H1 (cell line): Measurements from ENCODE around the gene SLC11A1. TPM values are rescaled to one million over a fixed set of nuclear protein-coding genes. Genes with fewer than 3 reads are reported as not detected.

Source experiments
- CTCF ChIA-PET: fragments of 300-600 bp; sonication (Branson Sonifier 250); formaldehyde crosslinking; loops from one replicate; lab custom pipeline; 2021; ENCODE audit not compliant: partially characterized antibody; lab: Charles Lee
- POLR2A ChIA-PET: fragments of 300-600 bp; sonication (Branson Sonifier 250); formaldehyde crosslinking; loops from one replicate; lab custom pipeline; 2021; ENCODE audit warnings: inconsistent platforms; ENCODE audit not compliant: partially characterized antibody; lab: Charles Lee
- DNase-seq, 2 experiments: peaks; one replicate each; pipeline versions ENCODE4 v3.0.0 to v3.0.0-alpha.2; 2010 to 2022; ENCODE audit warnings: low spot score in 2 of 2, low read depth in 1 of 2, mixed read lengths in 1 of 2
- FAIRE-seq: peaks from 2 replicates; lab custom pipeline; 2011; peaks lifted over from hg19 to GRCh38; lab: Jason Lieb, UNC
- H2AFZ ChIP-seq: 2 replicates; pipeline ENCODE4 v1.8.1; 2012; ENCODE audit warnings: low read length, inconsistent platforms
- H2AK5ac ChIP-seq: 2 replicates; pipeline ENCODE4 v1.6.1; 2013; ENCODE audit warnings: low read depth, low read length
- H2BK120ac ChIP-seq: replicated peaks from 2 replicates; pipeline ENCODE3; 2013; ENCODE audit warnings: low read depth, low read length, inconsistent platforms
- H2BK12ac ChIP-seq: 2 replicates; pipeline ENCODE4 v1.6.1; 2013; ENCODE audit warnings: low read depth, low read length
- H2BK15ac ChIP-seq: 2 replicates; pipeline ENCODE4 v1.6.1; 2013; ENCODE audit warnings: low read length
- H2BK20ac ChIP-seq: 2 replicates; pipeline ENCODE4 v1.6.1; 2013; ENCODE audit warnings: low read length
- H2BK5ac ChIP-seq: 2 replicates; pipeline ENCODE4 v1.6.1; 2013; ENCODE audit warnings: low read depth, low read length
- H3K14ac ChIP-seq: 2 replicates; pipeline ENCODE4 v1.6.1; 2013; ENCODE audit warnings: inconsistent platforms; ENCODE audit not compliant: insufficient read length
- H3K18ac ChIP-seq: 2 replicates; pipeline ENCODE4 v1.6.1; 2013; ENCODE audit warnings: low read length; ENCODE audit errors: extremely low read depth
- H3K23ac ChIP-seq: 2 replicates; pipeline ENCODE4 v1.6.1; 2013; ENCODE audit warnings: inconsistent platforms; ENCODE audit not compliant: insufficient read length
- H3K23me2 ChIP-seq: 2 replicates; pipeline ENCODE4 v1.6.1; 2013; ENCODE audit warnings: low read depth, low read length
- H3K27ac ChIP-seq: 2 replicates; pipeline ENCODE4 v1.6.1; 2011; ENCODE audit warnings: low read depth, low read length, inconsistent platforms
- H3K27me3 ChIP-seq, 4 experiments: replicated peaks in 1 of 4; 1 replicate in 1 of 4; 2 replicates in 3 of 4; pipeline versions ENCODE4 v1.6.1 to v1.8.1; 2011 to 2013; ENCODE audit warnings: low read length in 3 of 4, mild to moderate bottlenecking in 3 of 4, inconsistent platforms in 2 of 4, mixed read lengths in 2 of 4, moderate library complexity in 1 of 4; ENCODE audit not compliant: control insufficient read depth in 3 of 4, insufficient read depth in 3 of 4; ENCODE audit errors: extremely low read depth in 1 of 4
- H3K36me3 ChIP-seq, 4 experiments: 2 replicates each; pipeline versions ENCODE4 v1.6.1 to v1.8.1; 2011 to 2013; ENCODE audit warnings: mild to moderate bottlenecking in 4 of 4, low read length in 3 of 4, moderate library complexity in 2 of 4, control low read depth in 1 of 4, inconsistent platforms in 1 of 4; ENCODE audit not compliant: insufficient read depth in 4 of 4, control insufficient read depth in 2 of 4
- H3K4ac ChIP-seq: replicated peaks from 2 replicates; pipeline ENCODE3; 2013; ENCODE audit warnings: low read length, low read depth, mixed read lengths, inconsistent platforms; ENCODE audit not compliant: insufficient read length
- H3K4me1 ChIP-seq, 4 experiments: replicated peaks in 1 of 4; 1 replicate in 1 of 4; 2 replicates in 3 of 4; pipeline versions ENCODE4 v1.6.1 to v1.8.1; 2011 to 2013; ENCODE audit warnings: low read length in 3 of 4, inconsistent platforms in 2 of 4, mixed read lengths in 1 of 4; ENCODE audit not compliant: insufficient read depth in 4 of 4, control insufficient read depth in 3 of 4
- H3K4me2 ChIP-seq, 2 experiments: 2 replicates each; pipeline versions ENCODE4 v1.6.1 to v1.8.1; 2011 to 2013; ENCODE audit warnings: low read depth in 2 of 2, low read length in 2 of 2, control low read depth in 1 of 2, inconsistent platforms in 1 of 2, mild to moderate bottlenecking in 1 of 2; ENCODE audit not compliant: insufficient read depth in 1 of 2
- H3K4me3 ChIP-seq, 4 experiments: fragments of 200-600, 300-600 bp in 1 of 4; sonication (generic), shearing (Covaris generic), sonication (Bioruptor Twin) in 1 of 4; 2 replicates each; pipeline versions ENCODE4 v1.5.1 to v1.8.1; 2011 to 2016; ENCODE audit warnings: low read length in 4 of 4, low read depth in 3 of 4, control low read depth in 2 of 4, inconsistent platforms in 2 of 4, mild to moderate bottlenecking in 2 of 4, mixed read lengths in 1 of 4, moderate library complexity in 1 of 4; ENCODE audit not compliant: insufficient read depth in 2 of 4; ENCODE audit errors: extremely low read depth in 1 of 4
- H3K56ac ChIP-seq: replicated peaks from 2 replicates; pipeline ENCODE3; 2013; ENCODE audit warnings: low read depth, mild to moderate bottlenecking, mixed read lengths, low read length, inconsistent platforms; ENCODE audit not compliant: insufficient read length
- H3K79me1 ChIP-seq: 2 replicates; pipeline ENCODE4 v1.6.1; 2013; ENCODE audit warnings: low read depth, low read length, control low read depth
- H3K79me2 ChIP-seq, 2 experiments: 2 replicates each; pipeline versions ENCODE4 v1.6.1 to v1.8.1; 2012 to 2013; ENCODE audit warnings: low read length in 2 of 2, mild to moderate bottlenecking in 2 of 2, inconsistent platforms in 1 of 2; ENCODE audit not compliant: insufficient read depth in 2 of 2, control insufficient read depth in 1 of 2
- H3K9ac ChIP-seq, 4 experiments: replicated peaks in 1 of 4; 1 replicate in 1 of 4; 2 replicates in 3 of 4; pipeline versions ENCODE4 v1.6.1 to v1.8.1; 2011 to 2013; ENCODE audit warnings: low read depth in 3 of 4, low read length in 3 of 4, control low read depth in 2 of 4, mild to moderate bottlenecking in 2 of 4, moderate library complexity in 2 of 4, inconsistent platforms in 1 of 4; ENCODE audit errors: extremely low read depth in 1 of 4
- H3K9me3 ChIP-seq, 2 experiments: 2 replicates each; pipeline versions ENCODE4 v1.6.1 to v1.8.1; 2012 to 2013; ENCODE audit warnings: mild to moderate bottlenecking in 2 of 2, moderate library complexity in 2 of 2, control low read depth in 1 of 2, inconsistent platforms in 1 of 2, low read depth in 1 of 2, low read length in 1 of 2, mixed read lengths in 1 of 2; ENCODE audit not compliant: insufficient read depth in 2 of 2
- H4K20me1 ChIP-seq, 2 experiments: replicated peaks in 1 of 2; 2 replicates each; pipeline versions ENCODE3 to v1.8.1; 2011 to 2013; ENCODE audit warnings: inconsistent platforms in 2 of 2, low read length in 2 of 2, mild to moderate bottlenecking in 1 of 2; ENCODE audit not compliant: insufficient read depth in 2 of 2, control insufficient read depth in 1 of 2
- H4K5ac ChIP-seq: 2 replicates; pipeline ENCODE4 v1.6.1; 2013; ENCODE audit warnings: low read length, low read depth, mixed read lengths, inconsistent platforms; ENCODE audit not compliant: insufficient read length
- H4K8ac ChIP-seq: 2 replicates; pipeline ENCODE4 v1.8.0; 2013; ENCODE audit warnings: mild to moderate bottlenecking, moderate library complexity, low read length, inconsistent platforms; ENCODE audit not compliant: insufficient read depth; ENCODE audit errors: extremely low read depth
- H4K91ac ChIP-seq: replicated peaks from 2 replicates; pipeline ENCODE3; 2013; ENCODE audit warnings: low read length, mixed read lengths, inconsistent platforms; ENCODE audit not compliant: insufficient read length
- PHF8 ChIP-seq: fragments of 200-600 bp; sonication (generic); conservative IDR thresholded peaks from 2 replicates; pipeline ENCODE4 v1.7.1; 2012; ENCODE audit warnings: low read depth, mild to moderate bottlenecking, inconsistent platforms, low read length, moderate library complexity
- RFX5 ChIP-seq: IDR thresholded peaks from 2 replicates; pipeline ENCODE4 v1.6.1; 2011; ENCODE audit warnings: low read depth, low read length, improper control_type of control experiment, borderline replicate concordance
- TAF7 ChIP-seq: optimal IDR thresholded peaks from 2 replicates; pipeline ENCODE3; 2011; ENCODE audit warnings: low read depth, mild to moderate bottlenecking, inconsistent platforms, low read length, moderate library complexity, borderline replicate concordance
- WGBS, 2 experiments: shearing (Covaris generic) in 1 of 2; methylation state at CpG; one replicate each; pipeline versions ENCODE4 v1.1.6 to v1.1.7; 2013 to 2015; ENCODE audit warnings: low lambda C conversion rate in 2 of 2, mixed read lengths in 2 of 2, inconsistent platforms in 1 of 2, low coverage in 1 of 2, missing lambda C conversion rate in 1 of 2; ENCODE audit not compliant: insufficient replicate concordance in 2 of 2, insufficient coverage in 1 of 2, insufficient read length in 1 of 2; ENCODE audit errors: extremely low coverage in 1 of 2, missing lambda C conversion rate in 1 of 2; 5-methylcytosine and 5-hydroxymethylcytosine counted together
- polyA plus RNA-seq, 7 experiments: library from polyadenylated mRNA; depleted of rRNA in 3 of 7; stranded (reverse) in 5 of 7; unstranded in 2 of 7; fragments of >200 nt in 5 of 7; fragments of 200-250 nt in 2 of 7; gene quantifications; 1 replicate in 5 of 7; 2 replicates in 1 of 7; 4 replicates in 1 of 7; pipeline versions ENCODE4 v1.2.1 to v1.2.3, GENCODE V29; 2011 to 2013; ENCODE audit warnings: missing spikeins in 2 of 7, mixed read lengths in 2 of 7
- total RNA-seq: library from RNA; stranded (reverse); fragmentation: NEBNext Ultra II Directional; extraction: Animal tissue kit (Norgen Biotek cat#: 25700); gene quantifications from 2 replicates; pipeline ENCODE4 v1.2.1, GENCODE V29; 2021

Gene SLC11A1
- total and polyA plus RNA-seq, 2 of the 8 experiments (the other 6 are each of a cell fraction or from before 2014, with no cell fraction given), result 0.20 to 0.43 TPM

DNA sequence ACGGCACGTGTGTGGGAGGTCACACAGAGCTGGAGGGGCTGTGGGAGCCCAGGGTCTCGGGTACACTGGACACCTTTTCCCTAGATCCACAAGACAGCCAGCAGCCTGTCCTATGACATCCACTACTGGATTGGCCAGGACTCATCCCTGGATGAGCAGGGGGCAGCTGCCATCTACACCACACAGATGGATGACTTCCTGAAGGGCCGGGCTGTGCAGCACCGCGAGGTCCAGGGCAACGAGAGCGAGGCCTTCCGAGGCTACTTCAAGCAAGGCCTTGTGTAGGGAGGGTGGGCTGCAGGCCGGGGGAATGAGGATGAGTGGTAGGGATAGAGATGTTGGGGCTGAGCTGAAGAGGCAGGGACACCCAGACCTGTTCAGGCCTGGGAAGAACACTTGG is 43.5 kb downstream of the SLC11A1 start:
- H3K18ac ChIP-seq, result no peak overlapping the region
- H3K4me3 ChIP-seq, result no peak overlapping the region
- no peak overlapping the region for H2BK20ac ChIP-seq
- no peaks in the 10 kb centered on the region; the same call in 1 of the 2 replicates for H3K79me1 ChIP-seq
- H4K20me1 ChIP-seq, result no peaks in the 10 kb centered on the region
- no peak overlapping the region for H3K9ac ChIP-seq
- no peak overlapping the region for H4K8ac ChIP-seq
- no peak overlapping the region for H2AFZ ChIP-seq
- no peak overlapping the region for H2BK15ac ChIP-seq
- no peaks in the 10 kb centered on the region for H3K79me2 ChIP-seq
- H3K14ac ChIP-seq, result no peak overlapping the region
- H3K27me3 ChIP-seq, result no peaks in the 10 kb centered on the region
- no peak overlapping the region for H4K91ac ChIP-seq
- ChIA-PET CTCF (interaction anchor here (0.9 kb wide), 1 partner anchor 68 kb away, joined by 3 read pairs; no protein-coding TSS in a partner anchor), POLR2A (interaction anchor here (0.5 to 1.0 kb wide), 2 partner anchors 11 to 163 kb away, joined by 3 to 6 read pairs; no protein-coding TSS in a partner anchor)
- FAIRE-seq (no peak), DNase-seq (no peak)
- peaks cover 0 to 3% (median 0%) of the 10 kb centered on the region in 4 experiments; a peak in 1 of 7 replicates for H3K4me1 ChIP-seq
- no peaks in the 10 kb centered on the region for H3K36me3 ChIP-seq
- no peak overlapping the region for H3K56ac ChIP-seq
- H3K23me2 ChIP-seq, result no peaks in the 10 kb centered on the region
- H4K5ac ChIP-seq, result no peak overlapping the region
- no peak overlapping the region for H3K23ac ChIP-seq
- H2BK12ac ChIP-seq, result no peak overlapping the region
- H2BK5ac ChIP-seq, result no peak overlapping the region
- no peak overlapping the region for H2BK120ac ChIP-seq
- no peak overlapping the region for H3K27ac ChIP-seq
- no peaks in the 10 kb centered on the region for H3K9me3 ChIP-seq
- H3K4me2 ChIP-seq, result no peak overlapping the region
- no peak overlapping the region for H3K4ac ChIP-seq
- H2AK5ac ChIP-seq, result no peak overlapping the region
- 91% methylated on average over 10 of the region's 10 CpGs; no CpG with 5 or more reads in 1 of the 2 experiments for WGBS, 2 experiments
- TF ChIP-seq RFX5, result no peak
- no peak for TF ChIP-seq TAF7
- TF ChIP-seq PHF8, result no peak
